GM19397 (cell line): ENCODE results near the gene HIVEP2.

Experiments used
- ATAC-seq: cut with Tn5 transposase; IDR thresholded peaks from one replicate; pipeline ENCODE4 v1.9.1; 2021; ENCODE audit warnings: mild to moderate bottlenecking, moderate library complexity; ENCODE audit not compliant: unreplicated experiment

The HIVEP2 gene

DNA sequence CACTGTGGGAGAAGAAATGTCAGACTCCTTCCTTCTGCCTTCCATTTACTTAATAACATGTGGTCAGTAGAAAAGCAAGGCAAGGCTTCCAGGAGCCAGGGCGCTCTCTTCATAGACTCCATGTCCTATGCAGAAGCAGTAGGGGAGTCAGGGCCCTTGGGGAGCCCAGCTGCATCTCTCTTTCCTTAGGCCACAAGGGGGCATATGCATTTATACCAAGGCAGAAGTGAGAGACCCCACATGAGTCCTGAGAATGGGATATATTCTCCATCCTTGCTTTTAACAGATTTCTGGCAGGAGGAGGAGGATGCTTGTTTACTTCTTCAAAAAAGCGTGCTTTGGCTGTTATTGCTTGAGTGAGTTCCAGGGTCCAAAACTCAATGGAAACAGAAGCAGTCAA is 198.5 kb downstream of the HIVEP2 start:
- ATAC-seq, result no peak

DNA sequence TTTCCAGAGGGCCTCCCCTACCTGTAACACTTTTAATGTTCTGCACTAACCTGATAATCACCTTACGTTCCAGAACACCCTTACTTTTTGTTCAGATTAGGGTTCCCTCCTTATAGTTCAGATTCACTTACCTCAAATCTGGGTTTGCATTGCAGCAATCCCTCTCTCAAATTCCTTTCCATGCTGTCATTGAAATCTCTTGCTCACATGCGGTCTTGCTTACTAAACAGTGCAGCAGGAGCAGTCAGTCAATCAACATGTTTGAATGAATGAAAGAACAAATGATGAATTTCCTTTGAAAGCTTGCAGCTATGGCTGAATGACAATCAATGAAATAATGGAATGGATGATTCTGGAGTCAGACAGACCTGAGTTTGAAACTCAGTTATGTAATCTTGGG is 200.1 kb downstream of the HIVEP2 start:
- ATAC-seq, result no peak

DNA sequence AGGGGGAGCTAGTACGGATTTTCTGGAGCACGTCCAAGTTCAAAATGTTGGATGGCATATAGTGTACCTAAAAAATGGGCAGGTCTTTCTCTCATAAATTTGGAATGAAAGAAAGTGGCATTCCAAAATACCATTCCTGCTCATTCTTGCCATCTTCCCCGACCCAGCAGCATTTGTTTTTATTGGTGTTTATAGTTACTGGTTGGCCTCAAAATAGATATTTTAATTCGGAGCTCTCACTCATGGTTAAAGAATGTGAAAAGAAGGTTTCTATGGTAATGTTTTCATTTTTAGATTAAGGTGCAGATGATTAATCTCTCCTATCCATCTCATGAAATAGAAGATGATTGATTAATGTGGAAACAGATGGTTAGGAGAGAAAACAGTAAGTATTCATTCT is 204.5 kb downstream of the HIVEP2 start:
- no peak for ATAC-seq

DNA sequence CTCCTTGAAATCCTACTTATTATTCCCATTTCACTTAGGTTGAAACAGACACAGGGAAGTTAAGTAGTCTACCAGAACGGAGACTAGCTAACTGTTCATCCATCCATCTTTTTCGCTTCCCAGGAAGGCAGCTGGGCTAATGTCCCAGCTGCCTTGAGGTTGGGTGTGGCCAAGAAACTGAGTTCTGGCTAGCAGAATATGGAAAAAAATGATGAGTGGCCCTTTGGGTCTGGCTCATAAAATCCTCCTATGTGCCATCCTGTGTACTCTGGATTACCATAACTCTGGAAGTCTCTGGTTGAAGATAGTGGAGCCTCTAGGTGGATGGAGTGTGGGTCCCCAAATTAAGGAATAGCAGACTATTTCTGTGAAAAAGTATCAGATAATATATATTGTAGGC is 206.2 kb downstream of the HIVEP2 start:
- ATAC-seq, result no peak

DNA sequence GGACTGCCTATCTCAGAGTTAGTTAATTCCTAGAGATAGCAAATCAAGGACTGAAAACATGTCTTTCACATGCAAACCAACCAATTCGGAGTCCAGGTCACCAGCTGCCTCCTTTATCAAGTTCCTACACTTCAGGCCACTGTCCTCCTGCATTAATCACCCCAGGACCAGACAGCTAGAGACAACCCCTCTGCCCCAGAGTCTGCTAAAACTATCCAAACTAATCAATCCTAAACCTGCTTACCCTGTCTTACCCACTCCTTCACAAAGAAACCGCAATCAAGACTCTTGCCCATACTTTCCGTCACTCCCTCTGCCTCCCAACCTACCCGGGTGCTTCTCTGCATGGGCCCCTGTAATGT is 207.0 kb downstream of the HIVEP2 start:
- no peak for ATAC-seq

DNA sequence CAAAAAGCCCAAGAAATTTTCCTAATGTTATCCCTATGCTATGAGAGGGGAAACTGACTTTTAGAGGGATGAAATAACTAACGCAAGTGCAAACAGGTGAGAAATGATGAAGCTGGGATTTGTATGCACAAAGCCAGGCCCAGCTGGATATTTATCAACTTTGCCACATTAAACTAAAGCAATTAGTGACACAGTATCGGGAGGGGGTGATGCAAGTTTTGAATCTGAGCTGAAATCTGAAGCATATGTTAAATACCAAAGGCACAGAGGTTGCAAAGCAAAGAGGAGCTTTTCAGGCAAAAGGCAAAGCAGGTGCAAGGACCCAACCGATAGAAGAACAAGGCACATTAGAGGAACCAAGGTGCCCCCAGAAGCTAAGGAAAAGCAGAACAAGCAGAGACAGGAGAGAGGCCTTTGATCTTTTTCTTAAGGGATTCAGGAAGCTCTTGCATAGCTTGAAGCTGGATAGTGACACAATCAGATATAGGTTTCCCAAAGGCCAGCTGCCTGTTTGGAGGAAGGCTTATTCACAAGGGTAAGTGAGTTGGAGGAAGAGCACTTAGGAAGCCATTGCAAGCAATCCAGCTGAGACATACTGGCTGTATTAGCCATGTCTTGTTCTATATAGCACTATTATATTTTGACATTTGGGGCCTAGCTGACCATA is 207.5 kb downstream of the HIVEP2 start:
- no peak for ATAC-seq

DNA sequence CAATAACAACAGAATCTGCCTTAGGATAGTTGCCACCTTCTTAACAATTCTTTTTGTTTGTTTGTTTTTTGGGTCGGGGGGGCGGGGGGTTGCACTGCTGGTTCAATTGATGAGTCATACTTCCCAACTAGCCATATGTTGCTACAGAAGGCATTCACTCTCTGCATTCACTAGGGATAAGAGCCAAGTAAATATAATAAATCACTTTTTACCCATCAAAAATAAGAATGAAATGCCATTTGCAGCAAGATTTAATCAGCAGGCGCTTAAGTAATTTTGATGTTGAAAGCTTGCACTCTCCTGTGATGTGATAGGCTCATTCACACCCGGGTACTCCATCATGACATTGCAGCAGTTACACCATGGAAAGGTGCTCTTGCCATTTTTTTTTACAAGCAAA is 209.8 kb downstream of the HIVEP2 start:
- ATAC-seq, result no peak

DNA sequence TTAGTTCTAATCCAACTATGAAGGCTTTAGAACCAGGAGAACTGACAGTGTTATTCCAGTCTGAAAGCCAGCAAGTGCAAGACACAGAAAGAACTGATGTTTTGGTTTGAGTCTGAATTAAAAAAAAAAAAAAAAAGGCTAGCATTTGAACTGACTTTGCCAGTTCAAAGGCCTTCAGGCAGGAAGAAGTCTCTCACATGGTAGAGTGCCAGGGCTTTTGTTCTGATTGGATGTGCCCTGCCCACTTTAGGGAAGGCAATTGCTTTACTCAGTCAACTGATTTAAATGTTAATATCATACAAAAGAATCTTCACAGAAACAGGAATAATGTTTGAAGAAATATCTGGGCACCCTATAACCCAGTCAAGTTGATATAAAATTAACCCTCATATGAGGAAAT is 212.2 kb downstream of the HIVEP2 start:
- ATAC-seq, result no peak

DNA sequence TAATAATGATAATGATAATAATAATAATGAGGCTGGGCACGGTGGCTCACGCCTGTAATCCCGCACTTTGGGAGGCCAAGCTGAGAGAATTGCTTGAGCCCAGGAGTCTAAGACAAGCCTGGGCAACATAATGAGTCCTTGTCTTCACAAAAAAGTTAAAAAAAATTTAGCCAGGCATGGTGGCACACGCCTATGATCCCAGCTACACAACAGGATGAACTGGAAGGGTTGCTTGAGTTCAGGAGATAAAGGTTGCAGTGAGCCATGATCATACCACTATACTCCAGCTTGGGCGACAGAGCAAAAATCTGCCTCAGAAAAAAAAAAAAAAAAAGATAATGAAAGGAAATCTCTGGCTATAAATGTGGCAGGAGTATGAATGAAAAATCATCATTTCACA is 213.4 kb downstream of the HIVEP2 start:
- ATAC-seq, result no peak

DNA sequence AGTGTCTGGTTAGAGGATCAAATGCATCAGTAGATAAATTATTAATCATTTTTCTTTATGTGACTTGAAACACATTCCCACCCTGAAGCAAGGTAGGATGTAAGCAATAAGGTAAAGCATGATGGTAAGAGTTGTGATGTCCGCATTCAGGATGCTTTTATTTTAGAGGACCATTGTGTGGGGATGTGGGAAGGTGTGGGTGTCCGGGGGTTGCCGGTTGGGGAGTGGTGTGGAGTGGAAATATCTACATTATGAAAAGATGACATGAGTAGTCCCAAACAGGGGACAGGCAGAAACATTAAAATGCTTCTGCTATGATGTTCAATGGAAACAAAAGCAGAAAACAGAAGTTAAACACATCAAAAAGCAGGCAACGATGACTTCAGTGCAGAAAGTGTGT is 215.4 kb downstream of the HIVEP2 start:
- ATAC-seq, result no peak

DNA sequence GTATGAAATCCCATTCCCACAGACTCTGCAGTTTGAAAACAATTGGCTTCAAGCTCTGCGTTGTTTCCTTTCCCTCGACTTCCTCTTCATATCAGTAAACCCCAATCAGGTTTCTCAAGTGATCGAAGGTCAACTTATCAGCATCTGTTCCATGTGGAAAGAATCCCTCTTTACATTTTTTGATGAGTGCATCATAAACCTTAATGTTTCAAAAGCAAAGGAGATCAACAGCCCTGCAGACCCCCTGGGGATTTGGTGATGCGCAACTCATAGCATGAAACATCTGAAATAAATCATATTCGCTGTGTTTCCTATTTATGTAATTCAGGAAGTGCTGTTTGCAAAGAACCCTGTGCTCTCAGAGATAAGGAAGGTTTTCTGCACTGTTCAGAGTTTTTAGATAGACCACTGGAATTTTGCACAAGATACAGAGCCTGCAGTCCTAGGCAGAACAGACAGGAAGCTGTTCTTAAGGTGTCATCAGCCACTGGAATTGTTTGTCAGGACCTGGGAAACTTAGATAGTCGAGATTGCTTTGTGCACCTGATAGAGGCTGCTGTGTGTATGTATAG is 216.0 kb downstream of the HIVEP2 start:
- no peak for ATAC-seq

DNA sequence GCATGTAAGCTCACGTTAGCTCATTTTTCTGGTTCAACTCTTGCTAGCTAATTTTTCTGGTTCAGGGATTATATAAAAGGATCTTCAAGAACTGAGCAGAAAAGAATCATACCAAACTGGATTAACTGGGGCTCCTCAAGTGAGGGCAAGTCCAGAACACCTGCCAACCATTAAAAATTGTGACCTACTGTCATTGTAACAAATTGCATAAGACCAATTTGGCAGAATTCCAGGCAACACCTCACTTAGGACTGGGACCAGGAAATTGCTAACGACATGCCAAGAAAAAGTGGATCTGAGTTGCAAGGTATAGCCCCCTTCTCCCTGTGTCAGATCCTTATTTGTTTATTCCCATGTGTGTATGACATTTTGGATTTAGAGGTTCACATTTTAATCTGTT is 216.6 kb downstream of the HIVEP2 start:
- ATAC-seq, result no peak

DNA sequence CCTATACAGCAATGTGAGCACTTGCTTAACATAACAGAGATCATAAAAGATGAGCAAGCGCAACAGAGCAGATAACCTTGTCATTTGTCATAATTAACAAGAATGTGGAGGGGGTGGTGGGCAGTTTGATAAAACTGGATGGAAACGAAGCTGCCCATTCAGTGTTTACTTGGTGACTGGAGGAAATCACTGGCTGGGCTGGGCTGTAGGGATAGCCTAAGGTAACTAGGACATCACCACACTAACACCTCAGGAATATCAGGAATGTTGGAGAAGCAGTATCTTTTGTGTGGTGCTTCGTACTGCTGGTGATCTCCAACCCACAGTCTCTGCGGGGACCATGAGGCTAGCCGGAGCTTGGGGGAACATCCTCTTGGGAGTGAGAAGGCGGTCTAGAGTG is 218.4 kb downstream of the HIVEP2 start:
- ATAC-seq, result no peak

DNA sequence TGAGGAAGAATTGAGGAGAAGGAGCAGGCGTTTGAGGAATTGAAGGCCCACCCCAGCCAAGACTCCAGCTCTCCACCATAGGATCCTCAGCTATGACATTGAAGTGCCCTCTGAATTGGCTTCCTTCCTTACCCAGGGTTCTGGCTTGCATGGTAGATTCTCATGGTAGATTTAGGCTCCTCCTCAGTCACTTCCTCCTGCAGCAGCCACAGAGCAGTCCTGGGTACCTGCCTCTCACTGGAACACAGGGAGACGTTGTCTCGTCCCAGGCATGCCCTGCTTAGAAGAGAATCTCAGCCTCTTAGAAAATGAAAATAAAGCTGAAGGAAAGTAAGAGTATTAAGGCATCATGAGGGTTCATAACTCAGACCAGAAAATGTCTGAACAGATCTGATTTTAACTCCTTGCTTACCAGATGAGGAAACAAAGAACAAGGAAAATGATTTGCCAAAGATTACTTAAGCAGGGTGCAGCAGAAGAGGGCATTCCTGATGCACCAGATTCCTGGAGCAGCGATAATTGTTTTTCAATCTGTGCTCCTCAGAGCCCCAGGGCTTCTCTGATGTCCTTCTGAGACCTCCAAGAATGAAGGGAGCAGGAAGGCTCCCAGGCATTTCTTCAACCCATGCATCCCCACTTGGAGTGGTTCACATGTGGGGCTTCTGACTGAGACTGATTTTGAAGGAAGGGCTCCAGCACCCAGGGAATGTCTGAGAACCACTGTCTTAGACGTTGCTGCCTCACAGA is 219.8 kb downstream of the HIVEP2 start:
- ATAC-seq, result no peak

DNA sequence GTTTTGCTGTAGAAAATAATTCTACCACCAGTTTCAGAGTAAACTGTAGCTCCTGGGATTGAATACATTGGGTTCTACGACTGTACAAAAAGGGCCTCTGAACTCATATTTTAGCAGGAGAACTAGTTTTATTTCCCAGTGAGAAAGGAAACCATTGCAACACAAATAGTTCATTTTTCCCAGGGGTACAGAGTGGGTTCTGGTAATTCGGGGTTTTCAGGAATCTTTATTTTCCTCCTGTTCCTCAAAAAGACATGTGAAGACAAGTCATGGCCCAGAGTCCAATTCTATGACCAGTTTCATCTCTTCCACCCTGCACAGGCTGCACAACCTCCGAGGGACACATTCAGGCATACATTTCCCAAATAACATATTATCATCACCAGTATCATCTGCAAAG is 222.1 kb downstream of the HIVEP2 start:
- ATAC-seq, result no peak

DNA sequence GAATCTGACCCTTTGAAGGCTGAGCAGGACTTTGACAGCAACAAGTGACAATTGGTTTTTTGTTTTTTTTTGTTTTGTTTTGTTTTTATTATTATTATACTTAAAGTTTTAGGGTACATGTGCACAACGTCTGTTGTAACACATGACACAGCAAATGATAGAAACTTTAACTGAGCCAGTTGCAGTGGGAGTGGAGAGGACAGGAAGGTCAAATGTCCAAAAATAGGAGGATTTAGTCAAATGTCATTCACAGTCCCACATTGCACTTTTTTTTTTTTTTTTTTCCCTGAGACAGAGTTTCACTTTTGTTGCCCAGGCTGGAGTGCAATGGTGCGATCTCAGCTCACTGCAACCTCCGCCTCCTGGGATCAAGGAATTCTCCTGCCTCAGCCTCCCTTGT is 223.0 kb downstream of the HIVEP2 start:
- ATAC-seq, result no peak

DNA sequence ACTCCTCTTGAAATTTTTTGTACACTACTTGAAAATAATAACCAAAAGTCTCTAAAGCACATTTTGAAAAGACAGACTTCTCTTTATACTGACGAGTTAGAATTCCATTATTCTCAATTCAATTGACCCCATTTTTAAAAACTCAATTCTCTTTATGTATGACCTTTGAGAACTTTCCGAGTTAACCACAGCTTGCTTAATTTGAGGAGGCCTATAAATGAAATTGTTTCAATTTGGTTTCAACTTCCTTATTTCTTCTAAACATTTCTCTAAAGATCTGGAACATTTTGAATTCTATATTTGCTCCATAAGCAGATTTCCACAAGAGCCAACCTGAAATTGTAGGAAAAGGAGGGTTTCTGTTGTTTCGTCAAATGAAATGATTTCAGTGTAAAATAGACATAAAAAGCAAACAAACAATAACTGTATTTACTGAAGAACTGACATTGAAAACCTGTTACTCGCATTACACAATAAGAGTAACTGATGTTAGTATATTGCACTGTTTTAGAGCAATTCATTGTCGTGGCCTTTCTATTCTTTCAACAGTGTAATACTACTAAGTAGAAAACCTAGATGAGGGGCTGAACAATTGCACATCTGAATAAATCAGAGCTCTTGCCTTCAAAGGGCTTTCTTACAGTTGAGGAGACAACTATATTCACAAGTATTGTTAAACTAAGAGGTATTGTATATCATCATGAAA is 223.6 kb downstream of the HIVEP2 start:
- no peak for ATAC-seq

DNA sequence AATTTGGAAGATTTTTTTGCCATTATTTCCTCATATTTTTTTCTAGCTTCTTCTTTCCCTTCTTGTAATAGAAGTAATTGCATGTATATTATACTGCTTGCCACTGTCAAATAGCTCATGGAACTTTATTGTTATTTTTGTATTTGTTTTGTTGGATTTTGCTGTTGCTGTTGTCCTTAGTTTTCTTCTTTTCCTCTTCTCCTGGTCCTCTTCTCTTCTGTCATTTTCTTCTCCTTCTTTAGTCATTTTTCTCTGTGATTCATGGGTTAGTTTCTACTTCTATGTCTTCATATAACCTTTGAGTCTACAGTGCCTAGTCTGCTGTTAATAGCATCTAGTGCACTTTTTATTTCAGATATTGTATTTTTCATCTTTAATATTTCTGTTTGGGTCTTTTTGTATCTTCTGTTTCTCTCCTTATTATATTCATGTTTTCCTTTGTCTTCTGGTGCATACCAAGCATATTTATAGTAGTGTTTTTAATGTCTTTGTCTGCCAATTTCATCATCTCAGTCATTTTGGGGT is 226.2 kb downstream of the HIVEP2 start:
- ATAC-seq, result no peak

DNA sequence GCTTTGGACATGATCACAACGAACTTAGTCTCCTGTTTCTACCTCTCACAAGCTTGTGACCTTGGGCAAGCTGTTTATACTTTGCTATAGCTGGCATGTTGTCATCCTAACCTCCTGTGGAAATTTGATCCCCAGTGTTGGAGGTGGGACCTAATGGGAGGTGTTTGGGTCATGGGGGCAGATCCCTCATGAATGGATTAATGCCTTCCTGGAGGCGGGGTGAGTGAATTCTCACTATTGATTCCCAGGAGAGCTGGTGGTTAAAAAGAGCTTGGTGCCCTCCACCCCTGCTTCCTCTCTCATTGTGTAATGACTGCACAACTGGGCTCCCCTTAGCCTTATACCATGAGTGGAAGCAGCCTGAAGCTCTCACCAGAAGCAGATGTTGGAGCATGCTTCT is 228.9 kb downstream of the HIVEP2 start:
- ATAC-seq, result no peak

DNA sequence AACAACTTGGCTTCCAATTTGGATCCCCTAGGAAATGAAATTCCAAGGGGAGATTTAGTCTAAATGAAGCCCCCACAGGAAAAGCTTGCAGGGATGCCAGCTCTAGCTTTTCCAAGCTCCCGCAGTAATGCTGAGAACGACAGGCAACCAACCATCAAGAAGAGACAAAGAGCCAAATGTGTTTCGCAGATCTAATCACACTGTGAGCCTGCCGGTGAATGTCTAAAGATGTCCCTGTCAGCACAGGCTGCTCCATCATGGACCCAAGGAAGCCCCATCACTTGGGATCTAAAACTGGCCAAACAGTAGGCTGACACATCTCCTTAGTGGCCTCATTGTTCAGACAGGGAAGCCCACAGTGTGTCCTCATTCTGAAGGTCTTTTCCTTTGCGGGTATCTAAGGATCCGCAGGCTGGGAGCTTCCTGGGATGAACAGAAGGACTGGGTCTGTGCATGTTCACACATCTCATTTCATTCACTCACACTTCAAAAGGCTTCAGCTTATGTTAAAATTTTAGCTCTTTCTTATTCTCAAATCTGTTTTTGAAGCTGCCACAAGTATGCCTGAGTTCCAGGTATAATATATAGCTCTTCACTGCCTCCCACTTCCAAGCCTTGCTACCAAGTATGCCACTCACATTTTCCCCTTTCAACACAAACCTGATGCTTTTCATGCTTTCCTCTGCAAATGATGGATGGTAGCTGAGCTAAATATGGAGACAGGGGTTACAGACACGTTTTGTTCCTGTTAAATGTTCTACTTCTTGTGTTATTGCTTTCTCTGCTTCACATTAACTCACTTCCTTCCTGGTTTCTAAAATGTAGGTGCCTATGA is 229.8 kb downstream of the HIVEP2 start:
- ATAC-seq, result no peak

DNA sequence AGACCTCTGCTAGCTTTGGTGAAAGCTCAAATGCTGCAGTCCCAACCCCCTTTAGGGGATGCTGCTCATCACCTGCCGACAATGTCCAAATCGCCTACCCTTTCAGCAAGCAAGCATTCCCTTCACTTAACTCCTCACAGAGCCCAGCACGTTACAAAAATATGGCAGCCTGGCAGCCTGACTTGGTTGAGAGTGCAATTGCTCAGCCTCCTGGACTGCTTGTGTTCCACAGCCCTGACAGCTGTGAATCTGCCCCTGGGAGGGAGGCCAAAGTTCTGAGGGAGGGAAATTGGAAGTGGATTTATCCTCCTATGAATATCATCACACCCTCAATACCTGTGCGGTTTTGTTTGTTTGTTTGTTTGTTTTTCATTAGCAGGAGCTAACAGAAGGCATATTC is 231.0 kb downstream of the HIVEP2 start:
- ATAC-seq, result no peak
